HG03558 (cell line): Measurements from ENCODE around the gene TRIOBP.
"Not testable (repeated sequence)": the region's sequence is repeated elsewhere in the genome, so short reads cannot be mapped to it uniquely, and the experiment has no call there.

Source experiments
- ATAC-seq: cut with Tn5 transposase; IDR thresholded peaks from one replicate; pipeline ENCODE4 v1.9.1; 2021; ENCODE audit warnings: moderate number of reproducible peaks; ENCODE audit not compliant: unreplicated experiment; ENCODE audit errors: extremely low read depth

TRIOBP gene, protein sequence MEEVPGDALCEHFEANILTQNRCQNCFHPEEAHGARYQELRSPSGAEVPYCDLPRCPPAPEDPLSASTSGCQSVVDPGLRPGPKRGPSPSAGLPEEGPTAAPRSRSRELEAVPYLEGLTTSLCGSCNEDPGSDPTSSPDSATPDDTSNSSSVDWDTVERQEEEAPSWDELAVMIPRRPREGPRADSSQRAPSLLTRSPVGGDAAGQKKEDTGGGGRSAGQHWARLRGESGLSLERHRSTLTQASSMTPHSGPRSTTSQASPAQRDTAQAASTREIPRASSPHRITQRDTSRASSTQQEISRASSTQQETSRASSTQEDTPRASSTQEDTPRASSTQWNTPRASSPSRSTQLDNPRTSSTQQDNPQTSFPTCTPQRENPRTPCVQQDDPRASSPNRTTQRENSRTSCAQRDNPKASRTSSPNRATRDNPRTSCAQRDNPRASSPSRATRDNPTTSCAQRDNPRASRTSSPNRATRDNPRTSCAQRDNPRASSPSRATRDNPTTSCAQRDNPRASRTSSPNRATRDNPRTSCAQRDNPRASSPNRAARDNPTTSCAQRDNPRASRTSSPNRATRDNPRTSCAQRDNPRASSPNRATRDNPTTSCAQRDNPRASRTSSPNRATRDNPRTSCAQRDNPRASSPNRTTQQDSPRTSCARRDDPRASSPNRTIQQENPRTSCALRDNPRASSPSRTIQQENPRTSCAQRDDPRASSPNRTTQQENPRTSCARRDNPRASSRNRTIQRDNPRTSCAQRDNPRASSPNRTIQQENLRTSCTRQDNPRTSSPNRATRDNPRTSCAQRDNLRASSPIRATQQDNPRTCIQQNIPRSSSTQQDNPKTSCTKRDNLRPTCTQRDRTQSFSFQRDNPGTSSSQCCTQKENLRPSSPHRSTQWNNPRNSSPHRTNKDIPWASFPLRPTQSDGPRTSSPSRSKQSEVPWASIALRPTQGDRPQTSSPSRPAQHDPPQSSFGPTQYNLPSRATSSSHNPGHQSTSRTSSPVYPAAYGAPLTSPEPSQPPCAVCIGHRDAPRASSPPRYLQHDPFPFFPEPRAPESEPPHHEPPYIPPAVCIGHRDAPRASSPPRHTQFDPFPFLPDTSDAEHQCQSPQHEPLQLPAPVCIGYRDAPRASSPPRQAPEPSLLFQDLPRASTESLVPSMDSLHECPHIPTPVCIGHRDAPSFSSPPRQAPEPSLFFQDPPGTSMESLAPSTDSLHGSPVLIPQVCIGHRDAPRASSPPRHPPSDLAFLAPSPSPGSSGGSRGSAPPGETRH (N-terminal part only)

GRCh38 chr22:37696657-37697537 is at the start of gene TRIOBP:
Gene TRIOBP (plus strand): TSS chr22:37697048. CDS start chr22:37701366, 4,318 bp downstream.
- peak; percentile 73 for ATAC-seq

DNA sequence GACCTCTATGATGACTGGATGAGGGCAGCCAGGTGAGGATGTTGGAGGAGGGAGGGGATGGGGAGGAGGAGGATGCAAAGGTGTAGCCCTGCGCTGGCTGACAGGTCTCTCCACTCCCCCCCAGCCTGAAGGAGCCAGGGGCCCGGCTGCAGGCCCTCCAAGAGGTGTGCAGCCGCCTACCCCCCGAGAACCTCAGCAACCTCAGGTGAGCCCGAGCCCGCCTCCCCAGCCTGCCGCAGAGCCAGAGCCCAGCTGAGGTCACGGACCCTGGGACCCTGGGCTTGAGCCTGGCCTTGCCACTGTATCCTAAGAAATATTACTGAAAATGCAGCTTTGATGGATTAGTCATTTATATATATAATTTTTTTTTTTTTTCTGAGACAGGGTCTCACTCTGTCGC is 49.5 kb upstream of the TRIOBP start:
- no peak for ATAC-seq

DNA sequence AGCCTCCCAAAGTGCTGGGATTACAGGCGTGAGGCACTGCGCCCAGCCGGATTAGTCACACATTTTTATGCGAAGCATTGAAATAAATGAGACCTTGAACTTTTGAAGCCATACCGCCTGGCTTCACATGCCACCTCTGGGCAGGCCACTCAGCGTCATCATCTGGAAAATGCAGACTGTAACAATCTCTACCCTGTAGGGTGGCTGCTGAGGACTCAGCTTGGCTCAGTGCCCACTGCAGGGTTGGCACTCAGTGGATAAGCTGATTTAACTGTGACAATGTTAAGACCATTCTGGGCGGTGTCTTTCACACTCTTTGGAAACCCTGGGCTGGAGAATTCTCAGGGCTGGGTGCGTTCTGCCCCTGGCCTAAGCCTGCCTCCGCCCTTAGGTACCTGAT is 48.9 kb upstream of the TRIOBP start:
- ATAC-seq = no peak

- ATAC-seq = no peak
These were observed 46.2 kb upstream of the TRIOBP start for GRCh38 chr22:37650463-37651136.

- no peak for ATAC-seq
These were observed 42.1 kb upstream of the TRIOBP start for GRCh38 chr22:37654563-37655251.

- no peak for ATAC-seq
These were observed 41.6 kb upstream of the TRIOBP start for GRCh38 chr22:37655252-37655563.

DNA sequence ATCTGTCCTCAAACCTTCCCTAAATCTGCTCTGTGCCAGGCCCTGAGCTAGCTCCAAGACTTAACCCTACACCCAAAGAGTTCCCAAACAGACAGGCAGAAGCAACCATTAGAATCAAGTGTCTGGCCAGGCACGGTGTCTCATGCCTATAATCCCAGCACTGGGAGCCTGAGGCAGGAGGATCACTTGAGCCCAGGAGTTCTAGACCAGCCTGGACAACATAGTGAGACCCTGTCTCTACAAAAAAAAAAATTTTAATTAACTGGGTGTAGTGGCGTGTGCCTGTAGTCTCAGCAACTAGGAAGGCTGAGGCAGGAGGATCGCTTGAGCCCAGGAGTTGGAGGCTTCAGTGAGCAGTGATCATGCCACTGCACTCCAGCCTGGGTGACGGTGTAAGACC is 40.3 kb upstream of the TRIOBP start:
- not testable (repeated sequence) for ATAC-seq

DNA sequence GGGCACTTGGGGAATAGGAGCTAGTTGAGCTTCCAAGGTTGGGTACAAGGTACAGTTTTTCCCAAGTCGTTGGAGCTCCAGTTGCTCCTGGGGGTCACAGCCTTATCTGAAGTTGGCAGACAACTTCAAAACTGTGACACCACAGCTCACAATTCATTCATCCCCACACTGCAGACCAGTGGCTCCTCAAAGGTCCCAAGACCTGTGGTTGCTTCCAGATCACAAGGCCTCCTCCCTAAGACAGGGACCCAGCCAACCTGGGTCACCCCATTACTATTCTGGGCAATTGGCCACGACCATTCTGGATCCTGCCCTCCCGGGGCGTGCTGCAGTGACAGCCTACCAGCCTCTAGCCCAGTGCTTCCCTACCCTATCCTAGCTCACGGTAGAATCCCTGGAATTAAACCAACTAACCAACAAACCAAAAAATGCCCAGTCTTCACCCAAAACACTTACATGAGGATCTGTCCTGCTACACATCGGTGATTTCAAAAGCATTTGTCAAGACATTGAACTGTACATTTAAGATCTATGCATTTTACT is 39.2 kb upstream of the TRIOBP start:
- no peak for ATAC-seq

- ATAC-seq = peak; percentile 47
These were observed 38.4 kb upstream of the TRIOBP start, which contains the start of gene PDXP for GRCh38 chr22:37658133-37659065. Gene PDXP (plus strand): TSS chr22:37658723. CDS start chr22:37658783, 60 bp downstream.

DNA sequence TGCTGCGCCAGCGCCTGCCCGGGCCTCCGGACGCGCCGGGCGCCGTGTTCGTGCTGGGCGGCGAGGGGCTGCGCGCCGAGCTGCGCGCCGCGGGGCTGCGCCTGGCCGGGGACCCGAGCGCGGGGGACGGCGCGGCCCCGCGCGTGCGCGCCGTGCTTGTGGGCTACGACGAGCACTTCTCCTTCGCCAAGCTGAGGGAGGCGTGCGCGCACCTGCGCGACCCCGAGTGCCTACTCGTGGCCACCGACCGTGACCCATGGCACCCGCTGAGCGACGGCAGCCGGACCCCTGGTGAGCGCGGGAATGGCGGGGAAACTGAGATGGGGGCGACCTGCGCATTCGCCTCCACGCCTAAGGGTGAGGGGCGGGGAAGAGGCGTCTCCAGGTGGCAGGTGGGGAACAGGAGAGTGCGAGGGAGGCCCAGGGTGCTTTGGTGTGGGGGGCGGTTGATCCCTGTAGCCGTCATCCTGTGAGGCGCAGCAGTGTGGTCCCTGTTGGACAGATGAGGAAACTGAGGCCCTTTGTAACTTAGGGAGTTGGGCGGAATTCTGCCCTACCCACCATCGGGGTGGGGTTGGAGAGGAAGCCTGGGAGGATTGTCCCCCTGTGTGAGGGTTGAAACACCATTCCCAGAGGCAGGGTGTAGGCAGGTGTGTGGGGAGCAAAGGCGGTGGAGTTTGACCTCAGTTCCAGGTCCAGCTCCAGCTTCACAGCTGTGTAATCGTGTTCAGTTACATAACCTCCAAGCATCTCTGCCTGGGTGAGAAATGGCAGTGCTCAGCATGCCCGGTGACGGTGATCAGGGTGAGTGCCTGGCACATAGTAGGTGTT is 37.6 kb upstream of the TRIOBP start:
- ATAC-seq = peak; percentile 5

GRCh38 chr22:37659897-37660708 is 36.7 kb upstream of the TRIOBP start:
- ATAC-seq = no peak

DNA sequence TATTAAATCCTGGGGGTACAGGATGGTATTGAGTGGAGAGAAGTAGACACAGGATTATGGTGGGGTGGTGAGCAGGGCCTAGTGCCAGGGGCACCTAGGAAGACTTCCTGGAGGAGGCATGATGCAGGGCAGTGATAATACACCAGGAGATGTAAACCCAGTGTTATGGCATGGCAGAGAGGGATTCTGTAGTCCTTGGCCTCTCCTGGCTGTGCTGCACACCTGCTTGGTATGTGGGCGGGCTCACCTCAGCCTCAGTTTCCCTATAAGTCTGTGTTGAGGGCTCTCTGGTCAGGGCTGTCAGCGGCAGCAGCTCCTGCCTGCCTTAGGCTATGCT is 36.2 kb upstream of the TRIOBP start:
- no peak for ATAC-seq

- no peak for ATAC-seq
These were observed 35.5 kb upstream of the TRIOBP start for GRCh38 chr22:37661160-37661924.

GRCh38 chr22:37662039-37662438 is 34.8 kb upstream of the TRIOBP start:
- ATAC-seq = no peak
